H1 (cell line): ENCODE measurements around the gene GRK5. TPM values are rescaled to one million over a fixed set of nuclear protein-coding genes. Genes with fewer than 3 reads are reported as not detected.

Source experiments
- CTCF ChIA-PET: fragments of 300-600 bp; sonication (Branson Sonifier 250); formaldehyde crosslinking; loops from one replicate; lab custom pipeline; 2021; ENCODE audit not compliant: partially characterized antibody; lab: Charles Lee
- POLR2A ChIA-PET: fragments of 300-600 bp; sonication (Branson Sonifier 250); formaldehyde crosslinking; loops from one replicate; lab custom pipeline; 2021; ENCODE audit warnings: inconsistent platforms; ENCODE audit not compliant: partially characterized antibody; lab: Charles Lee
- DNase-seq, 2 experiments: peaks; one replicate each; pipeline versions ENCODE4 v3.0.0 to v3.0.0-alpha.2; 2010 to 2022; ENCODE audit warnings: low spot score in 2 of 2, low read depth in 1 of 2, mixed read lengths in 1 of 2
- FAIRE-seq: peaks from 2 replicates; lab custom pipeline; 2011; peaks lifted over from hg19 to GRCh38; lab: Jason Lieb, UNC
- H2AFZ ChIP-seq: 2 replicates; pipeline ENCODE4 v1.8.1; 2012; ENCODE audit warnings: low read length, inconsistent platforms
- H2AK5ac ChIP-seq: 2 replicates; pipeline ENCODE4 v1.6.1; 2013; ENCODE audit warnings: low read depth, low read length
- H2BK120ac ChIP-seq: replicated peaks from 2 replicates; pipeline ENCODE3; 2013; ENCODE audit warnings: low read depth, low read length, inconsistent platforms
- H2BK12ac ChIP-seq: 2 replicates; pipeline ENCODE4 v1.6.1; 2013; ENCODE audit warnings: low read depth, low read length
- H2BK15ac ChIP-seq: 2 replicates; pipeline ENCODE4 v1.6.1; 2013; ENCODE audit warnings: low read length
- H2BK20ac ChIP-seq: 2 replicates; pipeline ENCODE4 v1.6.1; 2013; ENCODE audit warnings: low read length
- H2BK5ac ChIP-seq: 2 replicates; pipeline ENCODE4 v1.6.1; 2013; ENCODE audit warnings: low read depth, low read length
- H3K14ac ChIP-seq: 2 replicates; pipeline ENCODE4 v1.6.1; 2013; ENCODE audit warnings: inconsistent platforms; ENCODE audit not compliant: insufficient read length
- H3K18ac ChIP-seq: 2 replicates; pipeline ENCODE4 v1.6.1; 2013; ENCODE audit warnings: low read length; ENCODE audit errors: extremely low read depth
- H3K23ac ChIP-seq: 2 replicates; pipeline ENCODE4 v1.6.1; 2013; ENCODE audit warnings: inconsistent platforms; ENCODE audit not compliant: insufficient read length
- H3K23me2 ChIP-seq: 2 replicates; pipeline ENCODE4 v1.6.1; 2013; ENCODE audit warnings: low read depth, low read length
- H3K27ac ChIP-seq: 2 replicates; pipeline ENCODE4 v1.6.1; 2011; ENCODE audit warnings: low read depth, low read length, inconsistent platforms
- H3K27me3 ChIP-seq, 4 experiments: replicated peaks in 1 of 4; 1 replicate in 1 of 4; 2 replicates in 3 of 4; pipeline versions ENCODE4 v1.6.1 to v1.8.1; 2011 to 2013; ENCODE audit warnings: low read length in 3 of 4, mild to moderate bottlenecking in 3 of 4, inconsistent platforms in 2 of 4, mixed read lengths in 2 of 4, moderate library complexity in 1 of 4; ENCODE audit not compliant: control insufficient read depth in 3 of 4, insufficient read depth in 3 of 4; ENCODE audit errors: extremely low read depth in 1 of 4
- H3K36me3 ChIP-seq, 4 experiments: 2 replicates each; pipeline versions ENCODE4 v1.6.1 to v1.8.1; 2011 to 2013; ENCODE audit warnings: mild to moderate bottlenecking in 4 of 4, low read length in 3 of 4, moderate library complexity in 2 of 4, control low read depth in 1 of 4, inconsistent platforms in 1 of 4; ENCODE audit not compliant: insufficient read depth in 4 of 4, control insufficient read depth in 2 of 4
- H3K4ac ChIP-seq: replicated peaks from 2 replicates; pipeline ENCODE3; 2013; ENCODE audit warnings: low read length, low read depth, mixed read lengths, inconsistent platforms; ENCODE audit not compliant: insufficient read length
- H3K4me1 ChIP-seq, 4 experiments: replicated peaks in 1 of 4; 1 replicate in 1 of 4; 2 replicates in 3 of 4; pipeline versions ENCODE4 v1.6.1 to v1.8.1; 2011 to 2013; ENCODE audit warnings: low read length in 3 of 4, inconsistent platforms in 2 of 4, mixed read lengths in 1 of 4; ENCODE audit not compliant: insufficient read depth in 4 of 4, control insufficient read depth in 3 of 4
- H3K4me2 ChIP-seq, 2 experiments: 2 replicates each; pipeline versions ENCODE4 v1.6.1 to v1.8.1; 2011 to 2013; ENCODE audit warnings: low read depth in 2 of 2, low read length in 2 of 2, control low read depth in 1 of 2, inconsistent platforms in 1 of 2, mild to moderate bottlenecking in 1 of 2; ENCODE audit not compliant: insufficient read depth in 1 of 2
- H3K4me3 ChIP-seq, 4 experiments: fragments of 200-600, 300-600 bp in 1 of 4; sonication (generic), shearing (Covaris generic), sonication (Bioruptor Twin) in 1 of 4; 2 replicates each; pipeline versions ENCODE4 v1.5.1 to v1.8.1; 2011 to 2016; ENCODE audit warnings: low read length in 4 of 4, low read depth in 3 of 4, control low read depth in 2 of 4, inconsistent platforms in 2 of 4, mild to moderate bottlenecking in 2 of 4, mixed read lengths in 1 of 4, moderate library complexity in 1 of 4; ENCODE audit not compliant: insufficient read depth in 2 of 4; ENCODE audit errors: extremely low read depth in 1 of 4
- H3K56ac ChIP-seq: replicated peaks from 2 replicates; pipeline ENCODE3; 2013; ENCODE audit warnings: low read depth, mild to moderate bottlenecking, mixed read lengths, low read length, inconsistent platforms; ENCODE audit not compliant: insufficient read length
- H3K79me1 ChIP-seq: 2 replicates; pipeline ENCODE4 v1.6.1; 2013; ENCODE audit warnings: low read depth, low read length, control low read depth
- H3K79me2 ChIP-seq, 2 experiments: 2 replicates each; pipeline versions ENCODE4 v1.6.1 to v1.8.1; 2012 to 2013; ENCODE audit warnings: low read length in 2 of 2, mild to moderate bottlenecking in 2 of 2, inconsistent platforms in 1 of 2; ENCODE audit not compliant: insufficient read depth in 2 of 2, control insufficient read depth in 1 of 2
- H3K9ac ChIP-seq, 4 experiments: replicated peaks in 1 of 4; 1 replicate in 1 of 4; 2 replicates in 3 of 4; pipeline versions ENCODE4 v1.6.1 to v1.8.1; 2011 to 2013; ENCODE audit warnings: low read depth in 3 of 4, low read length in 3 of 4, control low read depth in 2 of 4, mild to moderate bottlenecking in 2 of 4, moderate library complexity in 2 of 4, inconsistent platforms in 1 of 4; ENCODE audit errors: extremely low read depth in 1 of 4
- H3K9me3 ChIP-seq, 2 experiments: 2 replicates each; pipeline versions ENCODE4 v1.6.1 to v1.8.1; 2012 to 2013; ENCODE audit warnings: mild to moderate bottlenecking in 2 of 2, moderate library complexity in 2 of 2, control low read depth in 1 of 2, inconsistent platforms in 1 of 2, low read depth in 1 of 2, low read length in 1 of 2, mixed read lengths in 1 of 2; ENCODE audit not compliant: insufficient read depth in 2 of 2
- H4K20me1 ChIP-seq, 2 experiments: replicated peaks in 1 of 2; 2 replicates each; pipeline versions ENCODE3 to v1.8.1; 2011 to 2013; ENCODE audit warnings: inconsistent platforms in 2 of 2, low read length in 2 of 2, mild to moderate bottlenecking in 1 of 2; ENCODE audit not compliant: insufficient read depth in 2 of 2, control insufficient read depth in 1 of 2
- H4K5ac ChIP-seq: 2 replicates; pipeline ENCODE4 v1.6.1; 2013; ENCODE audit warnings: low read length, low read depth, mixed read lengths, inconsistent platforms; ENCODE audit not compliant: insufficient read length
- H4K8ac ChIP-seq: 2 replicates; pipeline ENCODE4 v1.8.0; 2013; ENCODE audit warnings: mild to moderate bottlenecking, moderate library complexity, low read length, inconsistent platforms; ENCODE audit not compliant: insufficient read depth; ENCODE audit errors: extremely low read depth
- H4K91ac ChIP-seq: replicated peaks from 2 replicates; pipeline ENCODE3; 2013; ENCODE audit warnings: low read length, mixed read lengths, inconsistent platforms; ENCODE audit not compliant: insufficient read length
- BACH1 ChIP-seq: IDR thresholded peaks from 2 replicates; pipeline ENCODE4 v1.6.1; 2012; ENCODE audit warnings: low read length, improper control_type of control experiment
- CHD2 ChIP-seq: IDR thresholded peaks from 2 replicates; pipeline ENCODE4 v1.6.1; 2012; ENCODE audit warnings: low read length, improper control_type of control experiment
- CTBP2 ChIP-seq: IDR thresholded peaks from 2 replicates; pipeline ENCODE4 v1.7.0; 2011; ENCODE audit warnings: borderline replicate concordance, mild to moderate bottlenecking, moderate library complexity, mixed read lengths, low read length; ENCODE audit not compliant: insufficient read depth, insufficient read length
- EZH2 ChIP-seq: fragments of 200-600 bp; sonication (generic); IDR thresholded peaks from 2 replicates; pipeline ENCODE4 v1.7.1; 2012; ENCODE audit warnings: low read depth, mild to moderate bottlenecking, moderate library complexity, low read length, inconsistent platforms; ENCODE audit not compliant: severe bottlenecking
- HDAC6 ChIP-seq: IDR thresholded peaks from one replicate; pipeline ENCODE4 v1.7.1; 2012; ENCODE audit warnings: low read depth, mild to moderate bottlenecking, inconsistent platforms, low read length, moderate library complexity
- JUND ChIP-seq: IDR thresholded peaks from 2 replicates; pipeline ENCODE4 v1.6.1; 2011; ENCODE audit warnings: mild to moderate bottlenecking, improper control_type of control experiment, low read length
- KDM4A ChIP-seq: IDR thresholded peaks from one replicate; pipeline ENCODE4 v1.7.1; 2012; ENCODE audit warnings: low read depth, mild to moderate bottlenecking, moderate library complexity, low read length, inconsistent platforms; ENCODE audit not compliant: severe bottlenecking
- NRF1 ChIP-seq: IDR thresholded peaks from 2 replicates; pipeline ENCODE4 v1.6.1; 2011; ENCODE audit warnings: mild to moderate bottlenecking, low read depth, low read length, improper control_type of control experiment
- RFX5 ChIP-seq: IDR thresholded peaks from 2 replicates; pipeline ENCODE4 v1.6.1; 2011; ENCODE audit warnings: low read depth, low read length, improper control_type of control experiment, borderline replicate concordance
- TAF1 ChIP-seq: IDR thresholded peaks from 2 replicates; pipeline ENCODE4 v1.6.1; 2011; ENCODE audit warnings: mild to moderate bottlenecking, low read depth, low read length
- TAF7 ChIP-seq: optimal IDR thresholded peaks from 2 replicates; pipeline ENCODE3; 2011; ENCODE audit warnings: low read depth, mild to moderate bottlenecking, inconsistent platforms, low read length, moderate library complexity, borderline replicate concordance
- TEAD4 ChIP-seq: IDR thresholded peaks from 2 replicates; pipeline ENCODE4 v1.6.1; 2012; ENCODE audit warnings: low read depth, low read length, inconsistent platforms, mixed read lengths
- YY1 ChIP-seq: IDR thresholded peaks from 2 replicates; pipeline ENCODE4 v1.6.1; 2011; ENCODE audit warnings: low read depth, mild to moderate bottlenecking, low read length
- WGBS, 2 experiments: shearing (Covaris generic) in 1 of 2; methylation state at CpG; one replicate each; pipeline versions ENCODE4 v1.1.6 to v1.1.7; 2013 to 2015; ENCODE audit warnings: low lambda C conversion rate in 2 of 2, mixed read lengths in 2 of 2, inconsistent platforms in 1 of 2, low coverage in 1 of 2, missing lambda C conversion rate in 1 of 2; ENCODE audit not compliant: insufficient replicate concordance in 2 of 2, insufficient coverage in 1 of 2, insufficient read length in 1 of 2; ENCODE audit errors: extremely low coverage in 1 of 2, missing lambda C conversion rate in 1 of 2; 5-methylcytosine and 5-hydroxymethylcytosine counted together
- polyA plus RNA-seq, 7 experiments: library from polyadenylated mRNA; depleted of rRNA in 3 of 7; stranded (reverse) in 5 of 7; unstranded in 2 of 7; fragments of >200 nt in 5 of 7; fragments of 200-250 nt in 2 of 7; gene quantifications; 1 replicate in 5 of 7; 2 replicates in 1 of 7; 4 replicates in 1 of 7; pipeline versions ENCODE4 v1.2.1 to v1.2.3, GENCODE V29; 2011 to 2013; ENCODE audit warnings: missing spikeins in 2 of 7, mixed read lengths in 2 of 7
- total RNA-seq: library from RNA; stranded (reverse); fragmentation: NEBNext Ultra II Directional; extraction: Animal tissue kit (Norgen Biotek cat#: 25700); gene quantifications from 2 replicates; pipeline ENCODE4 v1.2.1, GENCODE V29; 2021
- TF ChIP-seq, protein P1 (sequence below): IDR thresholded peaks from 2 replicates; pipeline ENCODE4 v1.6.1; 2011; ENCODE audit warnings: low read depth, mild to moderate bottlenecking, low read length; ENCODE audit not compliant: insufficient read depth

The GRK5 gene
- total and polyA plus RNA-seq, 2 of the 8 experiments (the other 6 are each of a cell fraction or from before 2014, with no cell fraction given), result 0.54 to 2.5 TPM

- POLR2A ChIA-PET, result no interaction called here
- CTCF ChIA-PET, result interaction anchor here (0.9 to 1.9 kb wide), 8 partner anchors 8 to 132 kb away, joined by 3 to 11 read pairs (median 4); no protein-coding TSS in a partner anchor
- WGBS, 2 experiments, result 93% methylated on average over 5 of the region's 5 CpGs; no CpG with 5 or more reads in 1 of the 2 experiments
- TF ChIP-seq HDAC6 (no peak), RFX5 (no peak), KDM4A (no peak), TAF1 (no peak), NRF1 (no peak), YY1 (no peak), CHD2 (no peak), EZH2 (no peak), JUND (no peak), CTBP2 (no peak), BACH1 (no peak), TEAD4 (no peak), TAF7 (no peak)
- TF ChIP-seq, protein P1, sequence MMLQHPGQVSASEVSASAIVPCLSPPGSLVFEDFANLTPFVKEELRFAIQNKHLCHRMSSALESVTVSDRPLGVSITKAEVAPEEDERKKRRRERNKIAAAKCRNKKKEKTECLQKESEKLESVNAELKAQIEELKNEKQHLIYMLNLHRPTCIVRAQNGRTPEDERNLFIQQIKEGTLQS, result no peak
These were observed 123.0 kb downstream of the GRK5 start for GRCh38 chr10:119330342-119330741.

More at GRCh38 chr10:119330342-119330741, 123.0 kb downstream of the GRK5 start:
- Histone ChIP-seq H3K4me2 (no peak overlapping the region), H3K4ac (no peak overlapping the region), H3K4me1 (no peaks in the 10 kb centered on the region; a peak in 3 of 7 replicates), H4K8ac (no peak overlapping the region), H4K20me1 (no peaks in the 10 kb centered on the region), H3K9ac (no peak overlapping the region), H3K18ac (no peak overlapping the region; the same call in 1 of the 2 replicates), H3K79me2 (no peaks in the 10 kb centered on the region), H2BK20ac (no peak overlapping the region), H3K4me3 (no peak overlapping the region), H2BK120ac (no peak overlapping the region), H4K91ac (no peak overlapping the region), H2AFZ (no peak overlapping the region), H3K23ac (no peak overlapping the region), H3K14ac (no peak overlapping the region), H3K27ac (no peak overlapping the region), H3K23me2 (no peaks in the 10 kb centered on the region), H3K56ac (no peak overlapping the region), H3K36me3 (no peaks in the 10 kb centered on the region), H3K27me3 (no peaks in the 10 kb centered on the region), H2AK5ac (no peak overlapping the region), H3K9me3 (no peaks in the 10 kb centered on the region; a peak in 1 of 4 replicates), H3K79me1 (no peaks in the 10 kb centered on the region), H2BK15ac (no peak overlapping the region), H2BK5ac (no peak overlapping the region), H2BK12ac (no peak overlapping the region), H4K5ac (no peak overlapping the region)
- no peak for DNase-seq
- FAIRE-seq, result no peak
